HUES48 (cell line): ENCODE results near the gene TMEM271.
A peak's percentile ranks its signal among the peaks of the same experiment; 100 is the strongest.

Experiments used
- H3K27ac ChIP-seq: one replicate; pipeline ENCODE4 v1.7.0; 2013; ENCODE audit warnings: low read depth, low read length, inconsistent platforms
- H3K27me3 ChIP-seq: 2 replicates; pipeline ENCODE4 v1.6.1; 2013; ENCODE audit warnings: mild to moderate bottlenecking, low read length; ENCODE audit not compliant: control insufficient read depth, insufficient read depth
- H3K36me3 ChIP-seq: 2 replicates; pipeline ENCODE4 v1.6.1; 2013; ENCODE audit warnings: low read length; ENCODE audit not compliant: control insufficient read depth, insufficient read depth
- H3K4me1 ChIP-seq: 2 replicates; pipeline ENCODE4 v1.6.1; 2013; ENCODE audit warnings: mild to moderate bottlenecking, low read length; ENCODE audit not compliant: control insufficient read depth, insufficient read depth
- H3K4me3 ChIP-seq: 2 replicates; pipeline ENCODE4 v1.5.1; 2013; ENCODE audit warnings: mild to moderate bottlenecking, low read depth, low read length
- H3K9ac ChIP-seq: 2 replicates; pipeline ENCODE4 v1.6.1; 2013; ENCODE audit warnings: mild to moderate bottlenecking, low read depth, low read length, moderate library complexity
- H3K9me3 ChIP-seq: 2 replicates; pipeline ENCODE4 v1.6.1; 2013; ENCODE audit warnings: low read length; ENCODE audit not compliant: control insufficient read depth, insufficient read depth

TMEM271 gene

GRCh38 chr4:576991-577498 lies 950 bp upstream of the TMEM271 start:
- Histone ChIP-seq H3K4me3 (peak overlapping the region; percentile 63), H3K27me3 (peaks cover 87% of the 10 kb centered on the region), H3K4me1 (peaks cover 7% of the 10 kb centered on the region), H3K9ac (no peak overlapping the region), H3K27ac (no peak overlapping the region), H3K9me3 (no peaks in the 10 kb centered on the region), H3K36me3 (no peaks in the 10 kb centered on the region)

GRCh38 chr4:575281-576141 lies 584 bp downstream of the TMEM271 start:
- H3K9me3 ChIP-seq = no peaks in the 10 kb centered on the region
- no peak overlapping the region for H3K27ac ChIP-seq
- H3K4me3 ChIP-seq = peak overlapping the region; percentile 41; the same call in 1 of the 2 replicates
- no peak overlapping the region for H3K9ac ChIP-seq
- no peaks in the 10 kb centered on the region for H3K36me3 ChIP-seq
- H3K27me3 ChIP-seq = peaks cover 81% of the 10 kb centered on the region
- peaks cover 7% of the 10 kb centered on the region for H3K4me1 ChIP-seq

GRCh38 chr4:574346-575161 lies 1.5 kb downstream of the TMEM271 start:
- Histone ChIP-seq H3K27me3 (peaks cover 74% of the 10 kb centered on the region), H3K27ac (no peak overlapping the region), H3K9me3 (no peaks in the 10 kb centered on the region), H3K36me3 (no peaks in the 10 kb centered on the region), H3K4me3 (peak overlapping the region; percentile 41; the same call in 1 of the 2 replicates), H3K9ac (no peak overlapping the region), H3K4me1 (peaks cover 7% of the 10 kb centered on the region)

GRCh38 chr4:573122-573892 lies 2.8 kb downstream of the TMEM271 start:
- no peaks in the 10 kb centered on the region for H3K36me3 ChIP-seq
- no peak overlapping the region for H3K4me3 ChIP-seq
- H3K4me1 ChIP-seq = peaks cover 7% of the 10 kb centered on the region
- H3K9me3 ChIP-seq = no peaks in the 10 kb centered on the region
- H3K27me3 ChIP-seq = peaks cover 61% of the 10 kb centered on the region
- H3K9ac ChIP-seq = no peak overlapping the region
- no peak overlapping the region for H3K27ac ChIP-seq

GRCh38 chr4:572594-572993 lies 3.5 kb downstream of the TMEM271 start:
- Histone ChIP-seq H3K4me1 (peaks cover under 1% of the 10 kb centered on the region), H3K36me3 (no peaks in the 10 kb centered on the region), H3K9ac (no peak overlapping the region), H3K4me3 (no peak overlapping the region), H3K27ac (no peak overlapping the region), H3K27me3 (peaks cover 54% of the 10 kb centered on the region), H3K9me3 (no peaks in the 10 kb centered on the region)

- H3K4me1 ChIP-seq = no peaks in the 10 kb centered on the region
- H3K27ac ChIP-seq = no peak overlapping the region
- no peak overlapping the region for H3K9ac ChIP-seq
- H3K4me3 ChIP-seq = no peak overlapping the region
- H3K27me3 ChIP-seq = peaks cover 48% of the 10 kb centered on the region
- H3K36me3 ChIP-seq = no peaks in the 10 kb centered on the region
- H3K9me3 ChIP-seq = no peaks in the 10 kb centered on the region
These were observed 4.1 kb downstream of the TMEM271 start for GRCh38 chr4:571838-572572.

- H3K27ac ChIP-seq = no peak overlapping the region
- H3K36me3 ChIP-seq = no peaks in the 10 kb centered on the region
- H3K9me3 ChIP-seq = no peaks in the 10 kb centered on the region
- no peaks in the 10 kb centered on the region for H3K4me1 ChIP-seq
- H3K27me3 ChIP-seq = peaks cover 45% of the 10 kb centered on the region
- no peak overlapping the region for H3K9ac ChIP-seq
- no peak overlapping the region for H3K4me3 ChIP-seq
These were observed 5.3 kb downstream of the TMEM271 start for GRCh38 chr4:570754-571153.

GRCh38 chr4:569958-570667 lies 6.0 kb downstream of the TMEM271 start:
- Histone ChIP-seq H3K4me3 (no peak overlapping the region), H3K27me3 (peaks cover 39% of the 10 kb centered on the region), H3K9ac (no peak overlapping the region), H3K36me3 (no peaks in the 10 kb centered on the region), H3K27ac (no peak overlapping the region), H3K4me1 (no peaks in the 10 kb centered on the region), H3K9me3 (no peaks in the 10 kb centered on the region)

GRCh38 chr4:568962-569361 lies 7.1 kb downstream of the TMEM271 start:
- H3K27ac ChIP-seq = no peak overlapping the region
- no peak overlapping the region for H3K4me3 ChIP-seq
- H3K36me3 ChIP-seq = no peaks in the 10 kb centered on the region
- H3K9me3 ChIP-seq = no peaks in the 10 kb centered on the region
- no peak overlapping the region for H3K9ac ChIP-seq
- H3K4me1 ChIP-seq = no peaks in the 10 kb centered on the region
- peaks cover 28% of the 10 kb centered on the region for H3K27me3 ChIP-seq

GRCh38 chr4:568351-568652 lies 7.8 kb downstream of the TMEM271 start:
- Histone ChIP-seq H3K4me3 (no peak overlapping the region), H3K9ac (no peak overlapping the region), H3K36me3 (no peaks in the 10 kb centered on the region), H3K9me3 (no peaks in the 10 kb centered on the region; the same call in 1 of the 2 replicates), H3K27ac (no peak overlapping the region), H3K4me1 (no peaks in the 10 kb centered on the region), H3K27me3 (peaks cover 21% of the 10 kb centered on the region)
